Bronchial epithelial cell (primary cell): ENCODE measurements around the gene ZFYVE26. TPM values are rescaled to one million over a fixed set of nuclear protein-coding genes. Genes with fewer than 3 reads are reported as not detected.

ENCODE experiments used
- DNase-seq: peaks from one replicate; pipeline ENCODE4 v3.0.0-alpha.2; 2010; ENCODE audit warnings: low read depth
- FAIRE-seq: peaks from 2 replicates; lab custom pipeline; 2011; peaks lifted over from hg19 to GRCh38; lab: Jason Lieb, UNC
- H3K27me3 ChIP-seq: 2 replicates; pipeline ENCODE4 v1.5.1; 2011; ENCODE audit warnings: low read length; ENCODE audit not compliant: control insufficient read depth, insufficient read depth
- H3K36me3 ChIP-seq: 2 replicates; pipeline ENCODE4 v1.5.1; 2011; ENCODE audit warnings: low read length; ENCODE audit not compliant: control insufficient read depth, insufficient read depth
- H3K4me3 ChIP-seq: 2 replicates; pipeline ENCODE4 v1.5.1; 2011; ENCODE audit warnings: mild to moderate bottlenecking, low read depth, low read length, control low read depth
- total RNA-seq: library from RNA; depleted of rRNA; stranded (reverse); fragments of >200 nt; gene quantifications from 2 replicates; pipeline ENCODE4 v1.2.1, GENCODE V29; 2014
- TF ChIP-seq, protein P1 (sequence below): IDR thresholded peaks from 2 replicates; pipeline ENCODE4 v1.5.1; 2011; ENCODE audit warnings: mild to moderate bottlenecking, moderate library complexity, low read length, control low read depth, inconsistent platforms; ENCODE audit not compliant: insufficient read depth, severe bottlenecking

Gene ZFYVE26
- total RNA-seq, 1 donor from 2014 or later: 11.3 TPM

DNA sequence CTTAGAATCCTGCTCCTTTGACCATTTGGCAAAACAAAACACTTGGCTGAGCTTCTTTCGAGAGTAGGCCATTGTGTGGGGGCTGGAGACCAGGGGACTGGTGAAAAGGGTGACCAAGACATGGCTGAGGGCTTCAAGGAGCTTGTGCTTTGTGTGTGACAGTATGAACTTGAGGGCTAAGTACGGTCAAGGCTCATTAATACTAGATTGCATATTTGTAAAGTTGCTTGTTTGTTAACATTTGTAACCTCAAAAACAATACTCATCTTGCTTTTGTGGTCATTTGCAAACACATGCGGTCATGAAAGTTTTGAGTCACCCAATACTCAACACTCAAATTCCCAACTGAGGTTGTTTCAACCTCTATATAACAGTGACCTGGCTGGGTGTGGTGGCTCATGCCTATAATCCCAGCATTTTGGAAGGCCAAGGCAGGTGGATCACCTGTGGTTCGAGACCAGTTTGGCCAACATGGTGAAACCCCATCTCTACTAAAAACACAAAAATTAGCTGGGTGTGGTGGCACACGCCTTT is 42.5 kb downstream of the ZFYVE26 start:
- DNase-seq (peak; percentile 51), FAIRE-seq (peak; percentile 68)
- H3K4me3 ChIP-seq: no peak overlapping the region
- peaks cover 17% of the 10 kb centered on the region for H3K36me3 ChIP-seq
- TF ChIP-seq, protein P1, sequence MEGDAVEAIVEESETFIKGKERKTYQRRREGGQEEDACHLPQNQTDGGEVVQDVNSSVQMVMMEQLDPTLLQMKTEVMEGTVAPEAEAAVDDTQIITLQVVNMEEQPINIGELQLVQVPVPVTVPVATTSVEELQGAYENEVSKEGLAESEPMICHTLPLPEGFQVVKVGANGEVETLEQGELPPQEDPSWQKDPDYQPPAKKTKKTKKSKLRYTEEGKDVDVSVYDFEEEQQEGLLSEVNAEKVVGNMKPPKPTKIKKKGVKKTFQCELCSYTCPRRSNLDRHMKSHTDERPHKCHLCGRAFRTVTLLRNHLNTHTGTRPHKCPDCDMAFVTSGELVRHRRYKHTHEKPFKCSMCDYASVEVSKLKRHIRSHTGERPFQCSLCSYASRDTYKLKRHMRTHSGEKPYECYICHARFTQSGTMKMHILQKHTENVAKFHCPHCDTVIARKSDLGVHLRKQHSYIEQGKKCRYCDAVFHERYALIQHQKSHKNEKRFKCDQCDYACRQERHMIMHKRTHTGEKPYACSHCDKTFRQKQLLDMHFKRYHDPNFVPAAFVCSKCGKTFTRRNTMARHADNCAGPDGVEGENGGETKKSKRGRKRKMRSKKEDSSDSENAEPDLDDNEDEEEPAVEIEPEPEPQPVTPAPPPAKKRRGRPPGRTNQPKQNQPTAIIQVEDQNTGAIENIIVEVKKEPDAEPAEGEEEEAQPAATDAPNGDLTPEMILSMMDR: no peak
- no peaks in the 10 kb centered on the region for H3K27me3 ChIP-seq

DNA sequence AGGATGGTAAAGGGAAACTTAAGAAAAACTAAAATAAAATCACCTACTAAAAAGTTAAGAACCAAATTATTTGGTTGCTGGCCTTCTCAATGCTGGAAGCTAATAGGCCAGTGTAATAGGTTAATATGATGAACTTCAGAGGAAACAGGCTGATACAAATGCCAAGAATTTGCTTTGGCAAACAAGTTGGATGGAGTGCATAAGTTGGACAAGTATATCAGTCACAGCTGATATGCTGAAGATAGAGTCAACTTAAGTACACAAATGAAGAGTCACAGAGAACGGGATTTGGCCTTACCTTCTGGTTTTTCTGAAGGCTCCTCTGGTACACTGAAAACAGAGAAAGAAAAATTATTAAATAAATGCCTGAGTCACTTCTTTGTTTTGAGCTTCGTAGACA is 48.2 kb downstream of the ZFYVE26 start:
- H3K4me3 ChIP-seq: no peak overlapping the region
- no peak for FAIRE-seq
- peaks cover 11% of the 10 kb centered on the region for H3K36me3 ChIP-seq
- H3K27me3 ChIP-seq: no peaks in the 10 kb centered on the region
- TF ChIP-seq, protein P1: no peak
- no peak for DNase-seq

DNA sequence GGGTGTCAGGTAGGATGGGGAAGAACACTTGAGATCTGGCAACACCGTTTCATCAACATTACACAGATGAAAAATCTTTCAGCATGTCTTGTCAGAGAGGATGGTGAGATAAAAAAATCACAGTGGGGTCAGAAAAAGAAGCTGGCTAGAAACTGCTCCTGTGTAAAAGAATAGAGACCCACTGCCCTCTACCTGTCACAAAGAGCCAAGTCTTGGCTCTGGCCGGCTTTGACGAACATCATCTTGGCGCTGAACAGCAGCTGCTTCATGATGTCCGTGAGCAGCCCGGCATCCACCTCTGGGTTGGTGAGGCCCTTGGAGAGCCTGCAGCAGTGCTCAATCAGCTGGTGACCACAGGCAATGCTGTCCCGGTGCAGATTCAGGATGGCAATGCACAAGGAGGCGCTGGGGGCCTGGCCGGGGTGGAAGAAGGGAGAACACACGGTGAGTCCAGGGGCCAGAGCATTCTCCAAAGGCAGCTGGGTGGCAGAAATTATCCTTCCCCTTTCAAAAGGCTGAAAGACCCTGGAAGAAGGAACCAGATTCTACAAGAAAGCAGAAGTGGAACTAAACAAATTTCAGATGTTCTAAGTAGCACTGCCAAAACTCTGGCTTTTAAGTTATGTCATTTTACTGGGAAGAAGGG is 50.2 kb downstream of the ZFYVE26 start:
- no peak overlapping the region for H3K4me3 ChIP-seq
- FAIRE-seq: no peak
- TF ChIP-seq, protein P1: peak; percentile 10
- DNase-seq: no peak
- no peaks in the 10 kb centered on the region for H3K27me3 ChIP-seq
- H3K36me3 ChIP-seq: peaks cover 10% of the 10 kb centered on the region

DNA sequence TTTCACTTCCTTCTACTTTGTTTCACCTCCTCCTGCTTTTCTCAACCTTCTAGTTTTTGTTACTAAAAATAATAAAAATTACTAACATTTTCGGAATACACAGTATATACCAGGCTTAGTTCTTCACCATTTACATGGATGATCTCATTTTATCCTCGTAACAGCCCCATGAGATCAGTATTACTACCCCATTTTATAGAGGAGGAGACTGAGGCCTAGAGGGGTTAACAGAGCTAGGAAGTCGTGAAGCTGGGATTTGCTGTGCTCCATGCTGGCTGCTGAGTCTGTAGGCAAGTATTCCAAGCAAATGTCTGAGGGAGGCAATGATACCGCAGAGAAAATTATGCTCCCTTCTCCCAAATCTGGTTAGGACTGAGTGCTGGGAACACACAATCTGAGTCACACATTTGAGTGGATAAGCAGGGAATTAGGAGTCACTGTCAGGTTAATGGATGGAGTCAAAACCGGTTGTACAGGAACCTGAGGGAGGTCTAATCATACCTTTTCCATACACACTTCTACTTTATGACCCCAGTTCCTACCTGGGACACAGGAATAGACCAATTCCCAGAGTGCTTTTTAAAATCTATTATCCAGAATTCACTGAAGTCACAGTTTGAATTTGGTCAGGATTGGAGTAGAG is 51.1 kb downstream of the ZFYVE26 start:
- DNase-seq (peak; percentile 86), FAIRE-seq (peak; percentile 55)
- TF ChIP-seq, protein P1: no peak
- Histone ChIP-seq H3K36me3 (peaks cover 11% of the 10 kb centered on the region), H3K27me3 (no peaks in the 10 kb centered on the region), H3K4me3 (no peak overlapping the region)

DNA sequence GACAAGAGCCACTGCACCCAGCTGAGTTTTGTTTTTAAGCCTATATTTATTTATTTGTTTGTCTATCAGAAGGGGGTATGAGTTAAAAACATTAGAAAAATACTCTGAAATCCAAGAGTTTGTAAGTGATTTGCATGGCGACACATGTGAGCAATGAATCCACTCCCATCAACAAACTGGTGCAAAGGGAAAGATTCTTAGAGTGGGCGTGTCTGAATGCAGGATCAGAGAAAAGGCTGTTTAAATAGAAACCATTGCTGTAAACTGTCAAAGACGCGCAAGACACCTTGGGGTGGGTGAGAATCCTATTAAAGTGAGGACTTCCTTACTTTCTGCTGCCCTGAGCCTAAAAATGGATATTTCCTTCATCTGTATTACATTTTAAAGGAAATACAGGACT is 51.9 kb downstream of the ZFYVE26 start:
- DNase-seq: peak; percentile 8
- TF ChIP-seq, protein P1: no peak
- FAIRE-seq: no peak
- H3K4me3 ChIP-seq: no peak overlapping the region
- H3K36me3 ChIP-seq: peaks cover 11% of the 10 kb centered on the region
- no peaks in the 10 kb centered on the region for H3K27me3 ChIP-seq
